PFSK-1 (cell line): ENCODE measurements around the gene ACAT2.

ENCODE experiments used
- FOXP2 ChIP-seq: optimal IDR thresholded peaks from 2 replicates; pipeline ENCODE3; 2011; ENCODE audit warnings: borderline replicate concordance, control low read depth, inconsistent platforms; ENCODE audit not compliant: insufficient read depth; ENCODE audit errors: extremely low read length, extremely low read depth
- POLR2AphosphoS5 ChIP-seq: IDR thresholded peaks from 2 replicates; pipeline ENCODE4 v1.6.1; 2012; ENCODE audit warnings: low read depth, mild to moderate bottlenecking, control low read depth, low read length, moderate library complexity
- SIN3A ChIP-seq: IDR thresholded peaks from 2 replicates; pipeline ENCODE4 v1.6.1; 2012; ENCODE audit warnings: mild to moderate bottlenecking, low read length, moderate library complexity, borderline replicate concordance; ENCODE audit not compliant: insufficient read depth
- TAF1 ChIP-seq: IDR thresholded peaks from 2 replicates; pipeline ENCODE4 v1.6.1; 2012; ENCODE audit warnings: low read length, control low read depth, borderline replicate concordance; ENCODE audit not compliant: insufficient read depth

- TF ChIP-seq POLR2AphosphoS5 (no peak), SIN3A (no peak), TAF1 (no peak), FOXP2 (no peak)
These were observed 10.4 kb downstream of the ACAT2 start for GRCh38 chr6:159772196-159772595.
